HG03571 (cell line): ENCODE data around the gene NCS1.

Source experiments
- ATAC-seq: cut with Tn5 transposase; IDR thresholded peaks from one replicate; pipeline ENCODE4 v1.9.1; 2021; ENCODE audit not compliant: unreplicated experiment

The NCS1 gene

GRCh38 chr9:130212543-130213297 is 40.5 kb downstream of the NCS1 start:
- ATAC-seq = no peak

GRCh38 chr9:130213911-130214761 is 41.9 kb downstream of the NCS1 start:
- ATAC-seq = no peak

- ATAC-seq = no peak
These were observed 42.7 kb downstream of the NCS1 start for GRCh38 chr9:130214776-130215340.

- no peak for ATAC-seq
These were observed 43.3 kb downstream of the NCS1 start for GRCh38 chr9:130215341-130216119.

GRCh38 chr9:130217838-130218237 is 45.6 kb downstream of the NCS1 start:
- ATAC-seq = no peak

GRCh38 chr9:130219661-130220096 is 47.5 kb downstream of the NCS1 start:
- ATAC-seq = no peak

- no peak for ATAC-seq
These were observed 48.1 kb downstream of the NCS1 start for GRCh38 chr9:130220352-130220751.

DNA sequence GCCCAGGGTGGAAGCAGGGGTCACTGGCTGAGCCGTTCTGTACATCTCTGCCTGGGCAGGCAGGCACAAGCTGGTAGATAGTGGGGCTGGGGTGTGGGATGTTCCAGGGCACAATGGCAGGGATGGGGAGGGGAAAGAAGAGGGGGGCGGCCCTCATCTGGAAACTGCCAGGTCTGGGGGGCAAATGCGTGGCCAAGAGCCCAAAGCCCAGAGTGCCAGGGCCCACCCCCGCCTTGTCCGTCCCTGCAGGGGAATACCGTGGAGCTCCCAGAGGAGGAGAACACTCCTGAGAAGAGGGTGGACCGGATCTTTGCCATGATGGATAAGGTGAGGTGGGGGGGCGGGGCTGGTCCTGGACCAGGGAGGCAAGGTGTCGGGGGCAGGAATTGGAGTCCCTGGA is 50.6 kb downstream of the NCS1 start:
- no peak for ATAC-seq

DNA sequence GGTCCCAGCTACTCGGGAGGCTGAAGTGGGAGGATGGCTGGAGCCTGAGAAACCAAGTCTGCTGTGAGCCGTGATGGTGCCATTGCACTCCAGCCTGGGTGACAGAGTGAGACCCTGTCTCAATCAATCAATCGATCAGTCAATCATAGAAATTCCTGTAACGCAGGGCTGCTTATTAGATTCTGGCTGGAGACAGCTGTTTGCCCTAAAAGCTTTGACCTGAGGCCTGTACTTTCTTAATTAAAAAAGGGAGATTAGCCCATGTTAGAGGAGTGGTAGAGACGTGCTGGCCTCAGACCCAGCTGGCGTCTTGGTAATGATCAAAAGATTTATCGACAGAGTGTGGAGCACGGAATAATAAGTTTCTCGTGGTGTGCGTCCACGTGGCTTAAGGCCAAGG is 52.9 kb downstream of the NCS1 start:
- ATAC-seq = no peak

- no peak for ATAC-seq
These were observed 53.4 kb downstream of the NCS1 start for GRCh38 chr9:130225586-130225985.

GRCh38 chr9:130226112-130226511 is 53.9 kb downstream of the NCS1 start:
- ATAC-seq = no peak

- no peak for ATAC-seq
These were observed 55.6 kb downstream of the NCS1 start for GRCh38 chr9:130227833-130228232.

GRCh38 chr9:130229759-130230158 is 57.6 kb downstream of the NCS1 start:
- ATAC-seq = no peak

GRCh38 chr9:130230631-130231030 is 58.4 kb downstream of the NCS1 start:
- ATAC-seq = no peak

DNA sequence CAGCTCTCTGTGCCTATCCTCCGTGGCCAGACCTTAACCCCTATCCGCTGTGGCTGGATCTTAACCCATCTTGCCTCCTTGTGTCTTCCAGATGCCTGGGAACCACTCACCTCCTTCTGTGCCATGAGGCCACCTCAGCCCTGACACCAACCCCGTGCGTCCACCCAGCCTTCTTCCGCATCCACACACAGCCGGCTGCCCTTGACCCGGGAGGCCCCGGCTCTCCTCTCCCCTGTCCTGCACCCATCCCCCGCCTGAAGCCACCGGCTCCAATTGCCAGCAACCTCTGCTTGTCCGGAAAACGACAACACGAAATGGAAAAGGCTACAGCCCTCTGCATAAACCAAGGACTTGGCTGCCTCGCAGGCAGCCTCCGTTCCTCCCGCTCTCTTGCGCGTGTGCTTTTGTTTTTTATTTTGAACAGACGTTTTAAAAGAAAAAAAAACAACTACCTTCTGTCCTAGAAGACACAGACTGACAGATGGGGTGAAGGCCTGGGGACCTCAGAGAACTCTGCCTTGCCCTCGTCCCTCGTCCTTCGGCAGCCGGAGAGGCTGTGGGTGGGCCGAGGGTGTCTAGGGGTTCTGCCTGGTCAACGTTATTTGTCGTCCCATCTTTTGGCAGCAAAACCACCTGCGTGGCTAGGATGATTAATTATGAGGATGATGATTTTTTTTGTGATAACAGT is 60.8 kb downstream of the NCS1 start:
- ATAC-seq = no peak

GRCh38 chr9:130233587-130233945 is 61.4 kb downstream of the NCS1 start:
- ATAC-seq = no peak

DNA sequence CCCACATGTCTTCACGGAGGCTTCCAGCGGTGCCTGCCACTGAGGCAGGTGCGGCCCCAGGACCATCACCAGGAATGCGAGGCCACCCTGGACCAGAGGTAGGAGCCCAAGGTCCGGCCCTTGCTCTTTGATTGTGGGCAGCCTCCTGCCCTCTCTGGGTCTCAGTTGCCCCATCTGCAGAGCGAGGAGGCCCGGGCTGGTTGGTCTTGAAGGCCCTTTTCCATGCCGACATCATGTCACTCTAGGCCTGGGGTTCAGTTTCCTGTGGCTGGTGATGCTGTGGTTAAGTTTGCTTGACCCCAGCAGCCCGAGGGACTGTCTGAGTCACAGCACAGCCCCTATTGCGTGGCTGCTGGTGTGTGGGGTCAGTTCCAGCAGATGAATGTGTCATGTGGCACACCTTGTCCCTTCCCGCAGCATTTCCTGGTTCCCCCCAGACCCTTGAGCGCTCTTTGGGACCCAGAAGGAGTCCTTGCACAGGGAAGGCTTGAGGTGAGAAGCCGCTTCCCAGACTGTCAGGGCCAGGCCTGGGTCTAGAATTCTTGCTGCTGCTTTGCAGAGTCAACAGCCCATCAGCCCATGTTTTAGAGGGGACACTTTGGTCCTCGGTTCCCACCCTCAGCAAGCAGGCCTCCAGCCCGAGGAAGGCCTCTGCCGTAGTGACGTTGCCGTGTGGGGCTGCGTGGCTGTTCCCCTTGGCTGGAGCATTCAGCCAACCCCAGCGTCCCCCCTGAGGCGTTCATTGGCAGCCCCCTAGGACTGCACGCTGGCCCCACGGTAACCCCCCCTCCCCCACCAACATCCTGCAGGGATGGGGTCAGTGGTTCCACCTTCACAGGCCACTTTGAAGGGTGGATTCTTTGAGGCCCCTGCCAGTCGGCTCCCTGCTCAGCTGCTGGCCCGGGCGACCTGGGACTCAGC is 62.4 kb downstream of the NCS1 start:
- no peak for ATAC-seq

DNA sequence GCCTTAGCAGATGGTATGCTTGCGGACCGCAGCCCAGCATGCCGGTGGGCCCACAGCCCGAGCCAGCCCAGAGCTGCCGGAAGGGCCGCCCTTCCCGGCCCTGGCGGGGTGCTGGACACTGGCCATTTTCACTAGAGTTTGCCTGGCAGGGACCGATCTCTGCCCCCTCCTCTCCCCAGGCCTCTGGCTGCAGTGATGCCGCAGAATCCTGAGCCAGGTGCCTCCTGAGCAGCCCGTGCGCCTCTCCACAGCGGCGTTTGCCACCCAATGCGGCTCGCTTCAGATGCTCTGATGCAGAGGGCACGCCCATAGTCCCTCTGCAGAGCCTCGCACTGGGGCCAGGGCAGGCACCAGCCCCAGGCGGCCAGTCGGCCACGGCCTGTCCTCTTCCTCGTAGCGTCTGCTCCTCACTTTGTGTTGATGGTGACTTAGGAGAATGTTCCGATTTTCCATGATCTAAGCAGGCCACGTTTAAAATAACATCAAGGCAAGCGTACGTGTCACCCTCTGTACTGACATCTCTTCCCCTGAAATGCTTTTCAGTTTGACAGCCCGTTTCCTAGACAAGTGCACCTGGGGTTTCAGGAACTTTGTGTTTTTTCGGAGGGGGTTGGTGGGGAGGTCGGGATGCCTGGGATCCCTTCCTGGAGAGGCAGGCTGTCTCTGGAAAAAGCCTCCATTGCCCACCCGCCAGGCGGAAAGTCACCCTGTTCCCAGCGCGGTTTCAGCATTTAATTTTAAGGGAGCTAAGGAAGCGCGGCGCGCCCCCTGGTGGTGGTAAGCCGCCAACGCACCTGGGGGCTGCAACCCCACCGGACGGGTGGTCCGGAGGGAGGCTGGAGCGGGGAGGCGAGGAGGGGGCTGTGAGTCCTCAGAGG is 63.6 kb downstream of the NCS1 start:
- no peak for ATAC-seq
